Osteocyte (in vitro differentiated cells): ENCODE results near the gene NT5C1A. TPM values are rescaled to one million over a fixed set of nuclear protein-coding genes. Genes with fewer than 3 reads are reported as not detected.

Experiments used
- DNase-seq: peaks from one replicate; pipeline ENCODE4 v3.0.0; 2021; ENCODE audit warnings: mixed read lengths; ENCODE audit not compliant: unreplicated experiment; ENCODE audit errors: extremely low spot score
- H3K27ac Mint-ChIP-seq: one replicate; pipeline ENCODE4 v1.8.0; 2021; ENCODE audit warnings: mild to moderate bottlenecking, mixed read lengths; ENCODE audit not compliant: unreplicated experiment
- H3K27me3 Mint-ChIP-seq: one replicate; pipeline ENCODE4 v1.8.0; 2021; ENCODE audit warnings: mixed read lengths; ENCODE audit not compliant: unreplicated experiment
- H3K36me3 Mint-ChIP-seq: one replicate; pipeline ENCODE4 v1.8.0; 2021; ENCODE audit warnings: mixed read lengths; ENCODE audit not compliant: unreplicated experiment
- H3K4me1 Mint-ChIP-seq: one replicate; pipeline ENCODE4 v1.8.0; 2021; ENCODE audit warnings: mixed read lengths; ENCODE audit not compliant: unreplicated experiment
- H3K4me3 Mint-ChIP-seq: one replicate; pipeline ENCODE4 v1.8.0; 2021; ENCODE audit warnings: mild to moderate bottlenecking, moderate library complexity, mixed read lengths; ENCODE audit not compliant: unreplicated experiment
- H3K9me3 Mint-ChIP-seq: one replicate; pipeline ENCODE4 v1.8.0; 2021; ENCODE audit warnings: mixed read lengths; ENCODE audit not compliant: unreplicated experiment
- CTCF ChIP-seq: fragments of 200-600 bp; sonication (generic); IDR thresholded peaks from 2 replicates; pipeline ENCODE4 v1.5.0; 2021; ENCODE audit warnings: antibody characterized with exemption, mild to moderate bottlenecking, moderate library complexity
- total RNA-seq: library from RNA; stranded (reverse); gene quantifications from 2 replicates; pipeline ENCODE4 v1.2.1, GENCODE V29; 2021

Gene NT5C1A
- total RNA-seq, 1 donor from 2014 or later, result not detected

DNA sequence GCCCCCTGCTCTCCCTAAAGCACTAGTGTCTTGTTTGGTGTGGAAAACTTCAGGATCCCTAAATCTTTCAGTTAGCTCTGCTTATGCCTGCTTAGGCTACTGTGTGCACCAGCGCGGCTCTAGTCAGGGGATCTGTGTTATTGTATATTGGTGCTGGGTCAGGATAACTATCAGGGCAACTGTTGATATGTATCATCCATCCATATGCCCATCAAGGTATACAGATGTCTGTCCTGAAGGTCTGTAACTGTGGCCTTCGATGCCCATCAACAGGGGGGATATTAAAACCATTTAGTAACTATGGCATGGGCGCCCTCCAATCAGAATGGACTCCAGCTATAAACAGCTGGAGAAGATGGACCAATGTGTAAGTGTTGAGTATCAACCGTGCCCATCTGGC, 12.4 kb downstream of the NT5C1A start:
- H3K27ac Mint-ChIP-seq, result no peak overlapping the region
- peaks cover 21% of the 10 kb centered on the region for H3K27me3 Mint-ChIP-seq
- no peaks in the 10 kb centered on the region for H3K9me3 Mint-ChIP-seq
- H3K4me1 Mint-ChIP-seq, result peaks cover 3% of the 10 kb centered on the region
- H3K4me3 Mint-ChIP-seq, result no peak overlapping the region
- TF ChIP-seq CTCF, result no peak
- no peaks in the 10 kb centered on the region for H3K36me3 Mint-ChIP-seq
- no peak for DNase-seq

DNA sequence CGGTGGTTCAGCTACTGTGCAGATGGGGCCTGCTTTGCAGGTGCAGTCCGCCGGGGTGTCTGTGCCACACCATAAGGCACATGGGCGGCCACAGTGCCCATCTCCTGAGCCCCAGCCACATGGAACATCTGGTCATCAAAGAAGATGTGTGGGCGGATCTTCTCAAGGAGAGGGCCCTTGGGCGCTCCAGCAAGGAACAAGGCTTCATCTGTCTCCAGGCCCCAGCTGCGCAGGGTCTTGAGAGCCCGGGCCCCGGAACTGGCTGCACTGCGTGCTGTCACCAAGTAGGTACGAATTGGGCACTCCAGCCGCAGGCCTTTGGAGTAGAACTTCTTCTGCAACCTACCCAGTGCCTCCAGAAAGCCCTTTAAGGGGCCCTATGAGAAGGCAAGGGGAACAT, 12.8 kb downstream of the NT5C1A start:
- Mint-ChIP-seq H3K4me1 (peaks cover 3% of the 10 kb centered on the region), H3K4me3 (no peak overlapping the region), H3K27me3 (peaks cover 25% of the 10 kb centered on the region), H3K9me3 (no peaks in the 10 kb centered on the region), H3K36me3 (no peaks in the 10 kb centered on the region), H3K27ac (no peak overlapping the region)
- TF ChIP-seq CTCF, result no peak
- no peak for DNase-seq

DNA sequence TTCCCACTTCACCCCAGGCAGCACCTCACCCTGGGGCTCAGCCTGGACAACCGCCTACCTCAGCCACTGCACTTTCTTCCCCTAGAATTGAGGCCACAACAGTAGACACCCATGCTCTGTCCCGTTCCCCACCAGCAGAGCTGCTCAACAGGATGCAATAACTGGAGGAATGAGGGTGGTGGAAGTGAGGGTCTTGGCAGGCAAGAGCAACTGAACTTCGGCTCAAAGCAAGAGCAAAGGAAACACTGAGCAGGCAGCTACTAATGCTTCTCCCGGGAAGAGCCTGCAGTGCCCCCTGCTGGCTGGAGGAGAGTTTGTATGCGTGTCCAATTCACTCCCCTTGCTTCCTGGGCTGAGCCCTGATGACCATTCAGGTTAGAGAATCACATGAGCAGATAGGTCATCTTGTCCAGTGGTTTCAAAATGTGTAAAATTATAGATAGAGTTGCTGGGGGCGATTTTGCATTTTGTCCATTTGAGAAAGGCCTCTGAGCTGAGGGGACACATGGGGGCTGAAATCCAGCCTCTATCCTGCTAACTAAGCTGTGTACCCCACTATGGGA, 13.9 kb downstream of the NT5C1A start:
- Mint-ChIP-seq H3K27ac (no peak overlapping the region), H3K9me3 (no peaks in the 10 kb centered on the region), H3K4me1 (peaks cover 4% of the 10 kb centered on the region), H3K27me3 (peaks cover 31% of the 10 kb centered on the region), H3K36me3 (no peaks in the 10 kb centered on the region), H3K4me3 (no peak overlapping the region)
- peak; percentile 77 for TF ChIP-seq CTCF
- no peak for DNase-seq

- TF ChIP-seq CTCF, result no peak
- Mint-ChIP-seq H3K9me3 (no peaks in the 10 kb centered on the region), H3K4me3 (no peak overlapping the region), H3K27me3 (peaks cover 31% of the 10 kb centered on the region), H3K27ac (no peak overlapping the region), H3K4me1 (peaks cover 8% of the 10 kb centered on the region), H3K36me3 (no peaks in the 10 kb centered on the region)
- no peak for DNase-seq
Measured at GRCh38 chr1:39657402-39657801, 14.5 kb downstream of the NT5C1A start.

- Mint-ChIP-seq H3K4me3 (no peak overlapping the region), H3K4me1 (peaks cover 11% of the 10 kb centered on the region), H3K27me3 (peaks cover 27% of the 10 kb centered on the region)
Measured at GRCh38 chr1:39656391-39656790, 15.5 kb downstream of the NT5C1A start.

More at GRCh38 chr1:39656391-39656790, 15.5 kb downstream of the NT5C1A start:
- no peaks in the 10 kb centered on the region for H3K9me3 Mint-ChIP-seq
- no peak for DNase-seq
- H3K36me3 Mint-ChIP-seq, result no peaks in the 10 kb centered on the region
- no peak overlapping the region for H3K27ac Mint-ChIP-seq
- no peak for TF ChIP-seq CTCF
